HEK293 (cell line): ENCODE results near the gene ZNF653.

ENCODE experiments used
- GFI1B ChIP-seq: fragments of 450-650 bp; formaldehyde crosslinking; IDR thresholded peaks from 2 replicates; pipeline ENCODE4 v1.5.1; 2016; ENCODE audit warnings: missing biosample characterization, missing genetic modification characterization
- ZNF558 ChIP-seq: fragments of 450-650 bp; formaldehyde crosslinking; IDR thresholded peaks from 2 replicates; pipeline ENCODE4 v1.5.1; 2016; ENCODE audit warnings: missing biosample characterization, missing genetic modification characterization
- ZNF670 ChIP-seq: fragments of 450-650 bp; formaldehyde crosslinking; IDR thresholded peaks from 2 replicates; pipeline ENCODE4 v1.5.1; 2016; ENCODE audit warnings: missing biosample characterization, missing genetic modification characterization, low read depth
- TF ChIP-seq, protein P1 (sequence below): fragments of 450-650 bp; formaldehyde crosslinking; IDR thresholded peaks from 2 replicates; pipeline ENCODE4 v1.5.1; 2016; ENCODE audit warnings: missing biosample characterization, missing genetic modification characterization

DNA sequence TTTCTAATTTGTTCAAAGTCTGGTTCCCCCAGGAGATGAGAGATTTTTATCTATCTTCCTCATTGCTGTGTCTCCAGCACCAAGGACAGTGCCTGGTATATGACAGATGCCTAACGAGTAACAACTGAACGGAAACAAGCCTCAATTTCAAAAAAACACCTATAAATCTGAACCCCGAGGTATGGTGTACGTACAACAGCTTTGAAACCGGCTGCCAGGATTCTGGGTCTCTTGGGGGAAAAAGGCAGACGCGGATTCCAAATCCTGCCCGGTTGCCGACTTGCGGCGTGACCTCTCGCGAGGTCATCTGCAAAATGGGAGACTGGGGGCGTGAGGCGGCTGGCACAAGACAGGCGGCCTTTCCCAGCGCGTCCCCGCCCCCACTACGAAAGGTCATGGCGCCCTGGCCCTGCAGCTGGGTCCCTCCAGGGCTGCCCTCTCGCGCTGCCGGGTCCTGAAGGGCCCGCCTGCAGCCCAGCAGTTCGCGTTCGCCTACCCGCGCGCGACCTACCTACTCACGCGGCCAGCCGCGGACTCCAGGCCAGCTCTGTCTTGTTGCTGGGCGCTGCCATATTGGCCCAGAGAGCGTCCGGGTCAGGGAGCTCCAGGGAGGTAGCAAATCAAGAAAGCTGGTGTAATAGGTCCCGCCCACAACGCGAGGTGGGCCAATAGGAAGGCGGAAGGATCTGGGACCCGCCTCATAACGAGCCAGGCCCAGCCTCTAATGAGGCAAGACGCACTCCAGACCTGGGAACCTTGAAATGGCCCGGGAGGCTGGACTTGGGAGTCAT lies 23.1 kb upstream of the ZNF653 start, which contains the start of gene ECSIT:
- TF ChIP-seq, protein P1, sequence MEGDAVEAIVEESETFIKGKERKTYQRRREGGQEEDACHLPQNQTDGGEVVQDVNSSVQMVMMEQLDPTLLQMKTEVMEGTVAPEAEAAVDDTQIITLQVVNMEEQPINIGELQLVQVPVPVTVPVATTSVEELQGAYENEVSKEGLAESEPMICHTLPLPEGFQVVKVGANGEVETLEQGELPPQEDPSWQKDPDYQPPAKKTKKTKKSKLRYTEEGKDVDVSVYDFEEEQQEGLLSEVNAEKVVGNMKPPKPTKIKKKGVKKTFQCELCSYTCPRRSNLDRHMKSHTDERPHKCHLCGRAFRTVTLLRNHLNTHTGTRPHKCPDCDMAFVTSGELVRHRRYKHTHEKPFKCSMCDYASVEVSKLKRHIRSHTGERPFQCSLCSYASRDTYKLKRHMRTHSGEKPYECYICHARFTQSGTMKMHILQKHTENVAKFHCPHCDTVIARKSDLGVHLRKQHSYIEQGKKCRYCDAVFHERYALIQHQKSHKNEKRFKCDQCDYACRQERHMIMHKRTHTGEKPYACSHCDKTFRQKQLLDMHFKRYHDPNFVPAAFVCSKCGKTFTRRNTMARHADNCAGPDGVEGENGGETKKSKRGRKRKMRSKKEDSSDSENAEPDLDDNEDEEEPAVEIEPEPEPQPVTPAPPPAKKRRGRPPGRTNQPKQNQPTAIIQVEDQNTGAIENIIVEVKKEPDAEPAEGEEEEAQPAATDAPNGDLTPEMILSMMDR, result no peak
- no peak for TF ChIP-seq ZNF670 (tag by site-specific recombination)
- TF ChIP-seq GFI1B (tag by site-specific recombination), result no peak
- TF ChIP-seq ZNF558, result no peak
